HepG2 (cell line): ENCODE results near the gene HS3ST3B1. TPM values are rescaled to one million over a fixed set of nuclear protein-coding genes. Genes with fewer than 3 reads are reported as not detected.

Source experiments
- ATF1 ChIP-seq: IDR thresholded peaks from 2 replicates; pipeline ENCODE4 v1.6.1; 2016; ENCODE audit warnings: mild to moderate bottlenecking, control low read depth
- FOXM1 ChIP-seq: sonication (generic); formaldehyde crosslinking; IDR thresholded peaks from 2 replicates; pipeline ENCODE4 v1.5.0; 2020; ENCODE audit warnings: missing genetic modification reagents
- FOXP1 ChIP-seq, 2 experiments: fragments of 450-650 bp in 1 of 2; IDR thresholded peaks; 2 replicates each; pipeline ENCODE4 v1.6.1; 2017 to 2018; ENCODE audit warnings: antibody characterized with exemption in 1 of 2
- HNRNPK ChIP-seq: fragments of 200-400 bp; formaldehyde crosslinking; IDR thresholded peaks from 2 replicates; pipeline ENCODE4 v1.6.1; 2018; ENCODE audit warnings: low read length, low read depth, moderate library complexity, mild to moderate bottlenecking; ENCODE audit not compliant: poor library complexity, severe bottlenecking
- HNRNPUL1 ChIP-seq: fragments of 200-400 bp; formaldehyde crosslinking; IDR thresholded peaks from 2 replicates; pipeline ENCODE4 v1.6.1; 2017; ENCODE audit warnings: low read depth, mild to moderate bottlenecking, low read length, moderate library complexity
- JUN ChIP-seq: sonication (generic); formaldehyde crosslinking; IDR thresholded peaks from 2 replicates; pipeline ENCODE4 v1.4.0; 2020; ENCODE audit warnings: mild to moderate bottlenecking, missing genetic modification reagents
- JUNB ChIP-seq: sonication (generic); formaldehyde crosslinking; IDR thresholded peaks from 2 replicates; pipeline ENCODE4 v1.8.0; 2022; ENCODE audit warnings: missing genetic modification reagents, mild to moderate bottlenecking, borderline replicate concordance
- MAFF ChIP-seq: IDR thresholded peaks from 2 replicates; pipeline ENCODE4 v1.6.1; 2011; ENCODE audit warnings: low read depth, low read length, improper control_type of control experiment
- SALL1 ChIP-seq: sonication (generic); formaldehyde crosslinking; IDR thresholded peaks from 2 replicates; pipeline ENCODE4 v1.8.0; 2022; ENCODE audit warnings: mild to moderate bottlenecking, missing genetic modification reagents
- TBX2 ChIP-seq: sonication (generic); formaldehyde crosslinking; IDR thresholded peaks from 2 replicates; pipeline ENCODE4 v1.5.0; 2020; ENCODE audit warnings: missing genetic modification reagents, mild to moderate bottlenecking, borderline replicate concordance
- THAP11 ChIP-seq: IDR thresholded peaks from 2 replicates; pipeline ENCODE4 v1.6.1; 2016; ENCODE audit warnings: missing biosample characterization, missing genetic modification reagents
- ZBTB21 ChIP-seq: sonication (generic); formaldehyde crosslinking; IDR thresholded peaks from 2 replicates; pipeline ENCODE4 v1.4.0; 2020; ENCODE audit warnings: missing genetic modification reagents
- ZNF333 ChIP-seq: sonication (generic); formaldehyde crosslinking; IDR thresholded peaks from 2 replicates; pipeline ENCODE4 v1.4.0; 2020; ENCODE audit warnings: mild to moderate bottlenecking, missing genetic modification reagents, borderline replicate concordance
- ZNF367 ChIP-seq: sonication (generic); formaldehyde crosslinking; IDR thresholded peaks from 2 replicates; pipeline ENCODE4 v1.4.0; 2020; ENCODE audit warnings: missing genetic modification reagents, borderline replicate concordance
- ZNF382 ChIP-seq: sonication (generic); formaldehyde crosslinking; IDR thresholded peaks from 2 replicates; pipeline ENCODE4 v1.5.0; 2020; ENCODE audit warnings: missing genetic modification reagents, mild to moderate bottlenecking, borderline replicate concordance
- ZNF496 ChIP-seq: sonication (generic); formaldehyde crosslinking; IDR thresholded peaks from 2 replicates; pipeline ENCODE4 v1.8.1; 2023; ENCODE audit warnings: mild to moderate bottlenecking, moderate library complexity, missing genetic modification reagents; ENCODE audit not compliant: insufficient replicate concordance
- ZNF614 ChIP-seq: IDR thresholded peaks from 2 replicates; pipeline ENCODE4 v1.6.1; 2018; ENCODE audit warnings: missing biosample characterization, missing genetic modification reagents, inconsistent platforms, borderline replicate concordance
- ZNF670 ChIP-seq: sonication (generic); formaldehyde crosslinking; IDR thresholded peaks from 2 replicates; pipeline ENCODE4 v1.8.0; 2022; ENCODE audit warnings: mild to moderate bottlenecking, missing genetic modification reagents, borderline replicate concordance
- ZNF780A ChIP-seq: sonication (generic); formaldehyde crosslinking; IDR thresholded peaks from 2 replicates; pipeline ENCODE4 v1.8.0; 2022; ENCODE audit warnings: mild to moderate bottlenecking, missing genetic modification reagents, moderate library complexity
- ZNF790 ChIP-seq: sonication (generic); formaldehyde crosslinking; IDR thresholded peaks from 2 replicates; pipeline ENCODE4 v1.8.0; 2022; ENCODE audit warnings: missing genetic modification reagents, mild to moderate bottlenecking, borderline replicate concordance
- polyA plus RNA-seq, 8 experiments: library from polyadenylated mRNA; depleted of rRNA in 3 of 8; stranded (reverse) in 7 of 8; unstranded in 1 of 8; fragments of >200 nt; fragmentation: Illumina TruSeq in 4 of 8; extraction: Trizol in 4 of 8; gene quantifications; 2 replicates each; pipeline versions ENCODE4 v1.2.1 to v1.2.3, GENCODE V29; 2011 to 2016; ENCODE audit warnings: low read depth in 4 of 8, missing spikeins in 1 of 8, mixed read lengths in 1 of 8; ENCODE audit not compliant: insufficient read depth in 1 of 8
- total RNA-seq, 5 experiments: library from RNA; depleted of rRNA; stranded (reverse); fragments of >200 nt; fragmentation: Illumina TruSeq; extraction: Trizol; gene quantifications; 2 replicates each; pipeline ENCODE4 v1.2.3, GENCODE V29; 2016; ENCODE audit warnings: low read depth in 1 of 5
- TF ChIP-seq, protein P1 (sequence below): sonication (generic); formaldehyde crosslinking; IDR thresholded peaks from 2 replicates; pipeline ENCODE4 v1.4.0; 2020; ENCODE audit warnings: missing genetic modification reagents
- TF ChIP-seq, protein P2 (sequence below): sonication (generic); formaldehyde crosslinking; IDR thresholded peaks from 2 replicates; pipeline ENCODE4 v1.8.1; 2023; ENCODE audit warnings: mild to moderate bottlenecking, missing genetic modification reagents, borderline replicate concordance
- TF ChIP-seq, protein P3 (sequence below): conservative IDR thresholded peaks from 2 replicates; pipeline ENCODE4 v1.6.1; 2018; ENCODE audit warnings: missing genetic modification reagents

The HS3ST3B1 gene
- total and polyA plus RNA-seq, 2 of the 13 experiments (the other 11 are each of a cell fraction or from before 2014, with no cell fraction given) = 15.7 to 39.5 TPM

DNA sequence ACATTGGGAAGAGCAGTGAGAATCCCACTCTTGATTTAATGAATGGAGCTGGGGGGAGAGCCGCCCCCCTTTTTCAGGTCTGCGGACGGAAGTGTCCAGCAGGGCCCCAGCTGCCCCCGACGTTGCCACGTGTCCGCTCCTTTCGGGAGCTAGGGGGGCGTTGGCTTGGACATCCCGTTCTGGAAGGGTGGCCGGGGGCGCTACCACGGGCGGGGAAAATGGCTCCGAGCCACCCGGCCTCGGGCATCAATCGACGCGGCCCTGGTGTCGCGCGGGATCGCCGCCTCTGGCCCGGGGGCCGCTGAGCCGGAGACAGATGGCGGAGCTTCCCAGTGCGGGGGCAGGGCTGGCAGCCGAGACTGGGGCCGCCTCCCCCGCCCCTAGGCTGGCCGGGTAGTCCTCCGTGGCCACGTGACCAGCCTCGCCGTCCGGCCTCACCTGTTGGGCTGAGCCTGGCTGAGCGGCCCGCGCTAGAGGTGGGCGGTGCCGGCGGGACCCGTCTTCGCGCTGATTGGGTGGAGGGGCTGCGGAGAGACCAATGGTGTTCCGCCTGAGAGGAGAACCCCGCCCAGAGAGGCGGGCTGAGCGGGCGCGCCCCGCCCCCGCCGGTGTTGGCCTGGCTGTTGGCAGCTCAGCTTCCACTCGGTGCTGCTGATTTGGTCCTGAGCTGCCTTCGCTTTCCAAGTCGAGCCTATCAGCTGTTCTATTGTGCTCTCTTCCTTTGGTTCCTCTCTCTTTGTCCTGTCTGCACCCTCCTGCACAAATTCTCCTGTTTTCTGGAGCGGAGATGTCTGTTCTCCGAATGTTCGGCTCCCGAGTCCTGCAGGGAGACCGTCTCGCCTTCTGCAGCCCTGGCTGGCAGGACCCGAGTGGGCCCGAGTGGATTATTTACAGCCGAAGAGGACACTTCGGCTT is 8.3 kb downstream of the HS3ST3B1 start (continued):
- TF ChIP-seq, protein P1, sequence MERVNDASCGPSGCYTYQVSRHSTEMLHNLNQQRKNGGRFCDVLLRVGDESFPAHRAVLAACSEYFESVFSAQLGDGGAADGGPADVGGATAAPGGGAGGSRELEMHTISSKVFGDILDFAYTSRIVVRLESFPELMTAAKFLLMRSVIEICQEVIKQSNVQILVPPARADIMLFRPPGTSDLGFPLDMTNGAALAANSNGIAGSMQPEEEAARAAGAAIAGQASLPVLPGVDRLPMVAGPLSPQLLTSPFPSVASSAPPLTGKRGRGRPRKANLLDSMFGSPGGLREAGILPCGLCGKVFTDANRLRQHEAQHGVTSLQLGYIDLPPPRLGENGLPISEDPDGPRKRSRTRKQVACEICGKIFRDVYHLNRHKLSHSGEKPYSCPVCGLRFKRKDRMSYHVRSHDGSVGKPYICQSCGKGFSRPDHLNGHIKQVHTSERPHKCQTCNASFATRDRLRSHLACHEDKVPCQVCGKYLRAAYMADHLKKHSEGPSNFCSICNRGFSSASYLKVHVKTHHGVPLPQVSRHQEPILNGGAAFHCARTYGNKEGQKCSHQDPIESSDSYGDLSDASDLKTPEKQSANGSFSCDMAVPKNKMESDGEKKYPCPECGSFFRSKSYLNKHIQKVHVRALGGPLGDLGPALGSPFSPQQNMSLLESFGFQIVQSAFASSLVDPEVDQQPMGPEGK (CRISPR knock-in tag) = peak; percentile 98
- TF ChIP-seq ZNF790 (CRISPR knock-in tag) (peak; percentile 88; the same call in 1 of the 2 replicates), ZNF780A (CRISPR knock-in tag) (no peak), SALL1 (CRISPR knock-in tag) (peak; percentile 92), ATF1 (CRISPR knock-in tag) (no peak), THAP11 (CRISPR knock-in tag) (peak; percentile 67), TBX2 (peak; percentile 89), HNRNPUL1 (peak; percentile 72; the same call in 1 of the 2 replicates), JUNB (CRISPR knock-in tag) (no peak), MAFF (no peak), ZNF367 (0 out of 2 replicates have a peak, but pooled peaks have one; percentile 47), HNRNPK (peak; percentile 75), ZNF614 (CRISPR knock-in tag) (peak; percentile 66; the same call in 1 of the 2 replicates), ZNF670 (CRISPR knock-in tag) (peak; percentile 51; the same call in 1 of the 2 replicates), ZNF333 (CRISPR knock-in tag) (no peak), FOXM1 (CRISPR knock-in tag) (0 out of 2 replicates have a peak, but pooled peaks have one; percentile 63), FOXP1 (IDR thresholded peaks at IDR 0.05) (no peak), FOXP1 (CRISPR knock-in tag; IDR thresholded peaks at IDR 0.05) (no peak), ZNF496 (CRISPR knock-in tag) (no peak), ZBTB21 (CRISPR knock-in tag) (no peak), ZNF382 (CRISPR knock-in tag) (no peak), JUN (CRISPR knock-in tag) (no peak; the same call in 1 of the 2 replicates)
- TF ChIP-seq, protein P2, sequence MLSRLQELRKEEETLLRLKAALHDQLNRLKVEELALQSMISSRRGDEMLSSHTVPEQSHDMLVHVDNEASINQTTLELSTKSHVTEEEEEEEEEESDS (CRISPR knock-in tag) = no peak
- TF ChIP-seq, protein P3, sequence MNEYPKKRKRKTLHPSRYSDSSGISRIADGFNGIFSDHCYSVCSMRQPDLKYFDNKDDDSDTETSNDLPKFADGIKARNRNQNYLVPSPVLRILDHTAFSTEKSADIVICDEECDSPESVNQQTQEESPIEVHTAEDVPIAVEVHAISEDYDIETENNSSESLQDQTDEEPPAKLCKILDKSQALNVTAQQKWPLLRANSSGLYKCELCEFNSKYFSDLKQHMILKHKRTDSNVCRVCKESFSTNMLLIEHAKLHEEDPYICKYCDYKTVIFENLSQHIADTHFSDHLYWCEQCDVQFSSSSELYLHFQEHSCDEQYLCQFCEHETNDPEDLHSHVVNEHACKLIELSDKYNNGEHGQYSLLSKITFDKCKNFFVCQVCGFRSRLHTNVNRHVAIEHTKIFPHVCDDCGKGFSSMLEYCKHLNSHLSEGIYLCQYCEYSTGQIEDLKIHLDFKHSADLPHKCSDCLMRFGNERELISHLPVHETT (CRISPR knock-in tag) = peak; percentile 63; the same call in 1 of the 2 replicates
